H1 (cell line): ENCODE data around the gene ITGA5. TPM values are rescaled to one million over a fixed set of nuclear protein-coding genes. Genes with fewer than 3 reads are reported as not detected.

Experiments
- CTCF ChIA-PET: fragments of 300-600 bp; sonication (Branson Sonifier 250); formaldehyde crosslinking; loops from one replicate; lab custom pipeline; 2021; ENCODE audit not compliant: partially characterized antibody; lab: Charles Lee
- POLR2A ChIA-PET: fragments of 300-600 bp; sonication (Branson Sonifier 250); formaldehyde crosslinking; loops from one replicate; lab custom pipeline; 2021; ENCODE audit warnings: inconsistent platforms; ENCODE audit not compliant: partially characterized antibody; lab: Charles Lee
- DNase-seq, 2 experiments: peaks; one replicate each; pipeline versions ENCODE4 v3.0.0 to v3.0.0-alpha.2; 2010 to 2022; ENCODE audit warnings: low spot score in 2 of 2, low read depth in 1 of 2, mixed read lengths in 1 of 2
- FAIRE-seq: peaks from 2 replicates; lab custom pipeline; 2011; peaks lifted over from hg19 to GRCh38; lab: Jason Lieb, UNC
- H2AFZ ChIP-seq: 2 replicates; pipeline ENCODE4 v1.8.1; 2012; ENCODE audit warnings: low read length, inconsistent platforms
- H2AK5ac ChIP-seq: 2 replicates; pipeline ENCODE4 v1.6.1; 2013; ENCODE audit warnings: low read depth, low read length
- H2BK120ac ChIP-seq: replicated peaks from 2 replicates; pipeline ENCODE3; 2013; ENCODE audit warnings: low read depth, low read length, inconsistent platforms
- H2BK12ac ChIP-seq: 2 replicates; pipeline ENCODE4 v1.6.1; 2013; ENCODE audit warnings: low read depth, low read length
- H2BK15ac ChIP-seq: 2 replicates; pipeline ENCODE4 v1.6.1; 2013; ENCODE audit warnings: low read length
- H2BK20ac ChIP-seq: 2 replicates; pipeline ENCODE4 v1.6.1; 2013; ENCODE audit warnings: low read length
- H2BK5ac ChIP-seq: 2 replicates; pipeline ENCODE4 v1.6.1; 2013; ENCODE audit warnings: low read depth, low read length
- H3K14ac ChIP-seq: 2 replicates; pipeline ENCODE4 v1.6.1; 2013; ENCODE audit warnings: inconsistent platforms; ENCODE audit not compliant: insufficient read length
- H3K18ac ChIP-seq: 2 replicates; pipeline ENCODE4 v1.6.1; 2013; ENCODE audit warnings: low read length; ENCODE audit errors: extremely low read depth
- H3K23ac ChIP-seq: 2 replicates; pipeline ENCODE4 v1.6.1; 2013; ENCODE audit warnings: inconsistent platforms; ENCODE audit not compliant: insufficient read length
- H3K23me2 ChIP-seq: 2 replicates; pipeline ENCODE4 v1.6.1; 2013; ENCODE audit warnings: low read depth, low read length
- H3K27ac ChIP-seq: 2 replicates; pipeline ENCODE4 v1.6.1; 2011; ENCODE audit warnings: low read depth, low read length, inconsistent platforms
- H3K27me3 ChIP-seq, 4 experiments: replicated peaks in 1 of 4; 1 replicate in 1 of 4; 2 replicates in 3 of 4; pipeline versions ENCODE4 v1.6.1 to v1.8.1; 2011 to 2013; ENCODE audit warnings: low read length in 3 of 4, mild to moderate bottlenecking in 3 of 4, inconsistent platforms in 2 of 4, mixed read lengths in 2 of 4, moderate library complexity in 1 of 4; ENCODE audit not compliant: control insufficient read depth in 3 of 4, insufficient read depth in 3 of 4; ENCODE audit errors: extremely low read depth in 1 of 4
- H3K36me3 ChIP-seq, 4 experiments: 2 replicates each; pipeline versions ENCODE4 v1.6.1 to v1.8.1; 2011 to 2013; ENCODE audit warnings: mild to moderate bottlenecking in 4 of 4, low read length in 3 of 4, moderate library complexity in 2 of 4, control low read depth in 1 of 4, inconsistent platforms in 1 of 4; ENCODE audit not compliant: insufficient read depth in 4 of 4, control insufficient read depth in 2 of 4
- H3K4ac ChIP-seq: replicated peaks from 2 replicates; pipeline ENCODE3; 2013; ENCODE audit warnings: low read length, low read depth, mixed read lengths, inconsistent platforms; ENCODE audit not compliant: insufficient read length
- H3K4me1 ChIP-seq, 4 experiments: replicated peaks in 1 of 4; 1 replicate in 1 of 4; 2 replicates in 3 of 4; pipeline versions ENCODE4 v1.6.1 to v1.8.1; 2011 to 2013; ENCODE audit warnings: low read length in 3 of 4, inconsistent platforms in 2 of 4, mixed read lengths in 1 of 4; ENCODE audit not compliant: insufficient read depth in 4 of 4, control insufficient read depth in 3 of 4
- H3K4me2 ChIP-seq, 2 experiments: 2 replicates each; pipeline versions ENCODE4 v1.6.1 to v1.8.1; 2011 to 2013; ENCODE audit warnings: low read depth in 2 of 2, low read length in 2 of 2, control low read depth in 1 of 2, inconsistent platforms in 1 of 2, mild to moderate bottlenecking in 1 of 2; ENCODE audit not compliant: insufficient read depth in 1 of 2
- H3K4me3 ChIP-seq, 4 experiments: fragments of 200-600, 300-600 bp in 1 of 4; sonication (generic), shearing (Covaris generic), sonication (Bioruptor Twin) in 1 of 4; 2 replicates each; pipeline versions ENCODE4 v1.5.1 to v1.8.1; 2011 to 2016; ENCODE audit warnings: low read length in 4 of 4, low read depth in 3 of 4, control low read depth in 2 of 4, inconsistent platforms in 2 of 4, mild to moderate bottlenecking in 2 of 4, mixed read lengths in 1 of 4, moderate library complexity in 1 of 4; ENCODE audit not compliant: insufficient read depth in 2 of 4; ENCODE audit errors: extremely low read depth in 1 of 4
- H3K56ac ChIP-seq: replicated peaks from 2 replicates; pipeline ENCODE3; 2013; ENCODE audit warnings: low read depth, mild to moderate bottlenecking, mixed read lengths, low read length, inconsistent platforms; ENCODE audit not compliant: insufficient read length
- H3K79me1 ChIP-seq: 2 replicates; pipeline ENCODE4 v1.6.1; 2013; ENCODE audit warnings: low read depth, low read length, control low read depth
- H3K79me2 ChIP-seq, 2 experiments: 2 replicates each; pipeline versions ENCODE4 v1.6.1 to v1.8.1; 2012 to 2013; ENCODE audit warnings: low read length in 2 of 2, mild to moderate bottlenecking in 2 of 2, inconsistent platforms in 1 of 2; ENCODE audit not compliant: insufficient read depth in 2 of 2, control insufficient read depth in 1 of 2
- H3K9ac ChIP-seq, 4 experiments: replicated peaks in 1 of 4; 1 replicate in 1 of 4; 2 replicates in 3 of 4; pipeline versions ENCODE4 v1.6.1 to v1.8.1; 2011 to 2013; ENCODE audit warnings: low read depth in 3 of 4, low read length in 3 of 4, control low read depth in 2 of 4, mild to moderate bottlenecking in 2 of 4, moderate library complexity in 2 of 4, inconsistent platforms in 1 of 4; ENCODE audit errors: extremely low read depth in 1 of 4
- H3K9me3 ChIP-seq, 2 experiments: 2 replicates each; pipeline versions ENCODE4 v1.6.1 to v1.8.1; 2012 to 2013; ENCODE audit warnings: mild to moderate bottlenecking in 2 of 2, moderate library complexity in 2 of 2, control low read depth in 1 of 2, inconsistent platforms in 1 of 2, low read depth in 1 of 2, low read length in 1 of 2, mixed read lengths in 1 of 2; ENCODE audit not compliant: insufficient read depth in 2 of 2
- H4K20me1 ChIP-seq, 2 experiments: replicated peaks in 1 of 2; 2 replicates each; pipeline versions ENCODE3 to v1.8.1; 2011 to 2013; ENCODE audit warnings: inconsistent platforms in 2 of 2, low read length in 2 of 2, mild to moderate bottlenecking in 1 of 2; ENCODE audit not compliant: insufficient read depth in 2 of 2, control insufficient read depth in 1 of 2
- H4K5ac ChIP-seq: 2 replicates; pipeline ENCODE4 v1.6.1; 2013; ENCODE audit warnings: low read length, low read depth, mixed read lengths, inconsistent platforms; ENCODE audit not compliant: insufficient read length
- H4K8ac ChIP-seq: 2 replicates; pipeline ENCODE4 v1.8.0; 2013; ENCODE audit warnings: mild to moderate bottlenecking, moderate library complexity, low read length, inconsistent platforms; ENCODE audit not compliant: insufficient read depth; ENCODE audit errors: extremely low read depth
- H4K91ac ChIP-seq: replicated peaks from 2 replicates; pipeline ENCODE3; 2013; ENCODE audit warnings: low read length, mixed read lengths, inconsistent platforms; ENCODE audit not compliant: insufficient read length
- ASH2L ChIP-seq: fragments of 200-600, 300-600 bp; sonication (generic); IDR thresholded peaks from one replicate; pipeline ENCODE4 v1.7.1; 2017; ENCODE audit warnings: low read length
- KDM1A ChIP-seq: fragments of 200-600, 300-600 bp; sonication (generic); IDR thresholded peaks from 2 replicates; pipeline ENCODE4 v1.7.1; 2016; ENCODE audit warnings: mild to moderate bottlenecking, low read length, borderline replicate concordance
- KDM4A ChIP-seq: IDR thresholded peaks from one replicate; pipeline ENCODE4 v1.7.1; 2012; ENCODE audit warnings: low read depth, mild to moderate bottlenecking, moderate library complexity, low read length, inconsistent platforms; ENCODE audit not compliant: severe bottlenecking
- TAF7 ChIP-seq: optimal IDR thresholded peaks from 2 replicates; pipeline ENCODE3; 2011; ENCODE audit warnings: low read depth, mild to moderate bottlenecking, inconsistent platforms, low read length, moderate library complexity, borderline replicate concordance
- TEAD4 ChIP-seq: IDR thresholded peaks from 2 replicates; pipeline ENCODE4 v1.6.1; 2012; ENCODE audit warnings: low read depth, low read length, inconsistent platforms, mixed read lengths
- WGBS, 2 experiments: shearing (Covaris generic) in 1 of 2; methylation state at CpG; one replicate each; pipeline versions ENCODE4 v1.1.6 to v1.1.7; 2013 to 2015; ENCODE audit warnings: low lambda C conversion rate in 2 of 2, mixed read lengths in 2 of 2, inconsistent platforms in 1 of 2, low coverage in 1 of 2, missing lambda C conversion rate in 1 of 2; ENCODE audit not compliant: insufficient replicate concordance in 2 of 2, insufficient coverage in 1 of 2, insufficient read length in 1 of 2; ENCODE audit errors: extremely low coverage in 1 of 2, missing lambda C conversion rate in 1 of 2; 5-methylcytosine and 5-hydroxymethylcytosine counted together
- polyA plus RNA-seq, 7 experiments: library from polyadenylated mRNA; depleted of rRNA in 3 of 7; stranded (reverse) in 5 of 7; unstranded in 2 of 7; fragments of >200 nt in 5 of 7; fragments of 200-250 nt in 2 of 7; gene quantifications; 1 replicate in 5 of 7; 2 replicates in 1 of 7; 4 replicates in 1 of 7; pipeline versions ENCODE4 v1.2.1 to v1.2.3, GENCODE V29; 2011 to 2013; ENCODE audit warnings: missing spikeins in 2 of 7, mixed read lengths in 2 of 7
- total RNA-seq: library from RNA; stranded (reverse); fragmentation: NEBNext Ultra II Directional; extraction: Animal tissue kit (Norgen Biotek cat#: 25700); gene quantifications from 2 replicates; pipeline ENCODE4 v1.2.1, GENCODE V29; 2021

Gene ITGA5
- total and polyA plus RNA-seq, 2 of the 8 experiments (the other 6 are each of a cell fraction or from before 2014, with no cell fraction given): 11.6 to 19.4 TPM

DNA sequence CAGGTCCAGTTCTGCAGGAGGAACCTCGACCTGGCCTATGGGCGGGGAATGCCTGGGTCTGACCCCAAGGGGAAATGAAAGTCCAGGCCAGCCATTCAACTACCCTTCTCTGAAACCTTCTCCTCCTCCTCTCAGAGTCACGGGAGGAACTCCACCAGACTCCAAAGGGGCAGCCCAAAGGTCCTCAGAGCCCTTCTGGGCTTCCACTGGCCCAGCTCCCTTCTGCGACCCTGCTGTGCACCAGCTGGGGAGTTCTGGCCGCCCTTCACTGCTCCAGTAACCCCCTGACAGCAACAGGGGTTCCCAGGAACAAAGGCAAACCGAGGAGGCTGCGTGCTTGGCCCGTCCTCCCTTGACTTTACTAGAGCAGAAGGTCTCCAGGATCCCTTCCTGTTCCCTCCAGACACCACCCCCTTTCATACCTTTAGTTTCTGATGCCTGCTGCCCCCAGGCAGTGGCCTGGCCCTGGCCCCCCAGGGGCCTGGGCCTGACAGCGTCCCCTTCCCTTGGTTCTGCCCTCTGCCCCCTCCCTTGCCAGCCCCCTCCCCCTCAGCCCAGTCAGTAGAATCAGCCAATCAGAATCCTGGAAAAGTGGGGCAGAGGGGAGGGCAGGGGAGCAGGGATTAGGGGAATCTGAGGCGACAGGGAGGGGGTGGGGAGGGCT, 33.7 kb downstream of the ITGA5 start:
- peaks cover 48 to 57% (median 50%) of the 10 kb centered on the region in 4 experiments for H3K4me1 ChIP-seq
- H2AK5ac ChIP-seq: 0 out of 2 replicates have a peak overlapping the region, but pooled peaks have one; percentile 85
- H2BK15ac ChIP-seq: 0 out of 2 replicates have a peak overlapping the region, but pooled peaks have one; percentile 5
- H3K14ac ChIP-seq: no peak overlapping the region
- no peak for FAIRE-seq
- peak overlapping the region; percentile 48; the same call in 1 of the 2 replicates for H2BK5ac ChIP-seq
- H3K23me2 ChIP-seq: peaks cover 10% of the 10 kb centered on the region
- 0 out of 2 replicates have a peak overlapping the region, but pooled peaks have one; percentile 23 for H2BK20ac ChIP-seq
- H4K20me1 ChIP-seq: peaks cover 0 to 4% of the 10 kb centered on the region in 2 experiments
- no peaks in the 10 kb centered on the region for H3K9me3 ChIP-seq
- 0 out of 2 replicates have a peak, but pooled peaks cover 3% of the 10 kb centered on the region for H3K79me1 ChIP-seq
- CTCF ChIA-PET: interaction anchor here (1.3 to 10.5 kb wide), 10 partner anchors 6 to 54 kb away, joined by 4 to 168 read pairs (median 8); no protein-coding TSS in a partner anchor
- WGBS, 2 experiments: 36% methylated on average over 9 of the region's 10 CpGs; no CpG with 5 or more reads in 1 of the 2 experiments
- no peak overlapping the region; a peak in 1 of 7 replicates for H3K9ac ChIP-seq
- peak overlapping the region; percentile 38 for H4K5ac ChIP-seq
- TF ChIP-seq ASH2L (peak; percentile 53), KDM1A (peak; percentile 52; the same call in 1 of the 2 replicates), TAF7 (no peak), TEAD4 (no peak), KDM4A (peak; percentile 12)
- TF ChIP-seq, all 59 proteins: peak for 3
- Histone ChIP-seq H3K79me2 (no peaks in the 10 kb centered on the region), H2BK120ac (no peak overlapping the region), H3K4me3 (peak overlapping the region in 3 of 4 experiments; percentile 24 to 48 (median 29); a peak in 5 of 8 replicates), H3K27ac (peak overlapping the region; percentile 57; the same call in 1 of the 2 replicates), H3K36me3 (peaks cover 0 to 7% (median 2%) of the 10 kb centered on the region in 4 experiments; a peak in 2 of 8 replicates), H3K18ac (peak overlapping the region; percentile 93; the same call in 1 of the 2 replicates), H2BK12ac (peak overlapping the region; percentile 89; the same call in 1 of the 2 replicates), H3K27me3 (no peaks in the 10 kb centered on the region), H2AFZ (no peak overlapping the region), H3K4ac (no peak overlapping the region), H3K23ac (no peak overlapping the region), H3K56ac (no peak overlapping the region), H4K91ac (peak overlapping the region; percentile 1), H3K4me2 (peak overlapping the region; percentile 66 to 72), H4K8ac (no peak overlapping the region)
- DNase-seq: peak in 1 of 2 experiments; percentile 60
- POLR2A ChIA-PET: interaction anchor here (0.5 to 1.4 kb wide), 7 partner anchors 9 to 143 kb away, joined by 3 to 6 read pairs (median 3); partner anchors contain the start of genes CBX5 and HNRNPA1
